H1 (cell line): ENCODE results near the gene AGFG1. TPM values are rescaled to one million over a fixed set of nuclear protein-coding genes. Genes with fewer than 3 reads are reported as not detected.

Experiments
- CTCF ChIA-PET: fragments of 300-600 bp; sonication (Branson Sonifier 250); formaldehyde crosslinking; loops from one replicate; lab custom pipeline; 2021; ENCODE audit not compliant: partially characterized antibody; lab: Charles Lee
- POLR2A ChIA-PET: fragments of 300-600 bp; sonication (Branson Sonifier 250); formaldehyde crosslinking; loops from one replicate; lab custom pipeline; 2021; ENCODE audit warnings: inconsistent platforms; ENCODE audit not compliant: partially characterized antibody; lab: Charles Lee
- DNase-seq, 2 experiments: peaks; one replicate each; pipeline versions ENCODE4 v3.0.0 to v3.0.0-alpha.2; 2010 to 2022; ENCODE audit warnings: low spot score in 2 of 2, low read depth in 1 of 2, mixed read lengths in 1 of 2
- FAIRE-seq: peaks from 2 replicates; lab custom pipeline; 2011; peaks lifted over from hg19 to GRCh38; lab: Jason Lieb, UNC
- H2AFZ ChIP-seq: 2 replicates; pipeline ENCODE4 v1.8.1; 2012; ENCODE audit warnings: low read length, inconsistent platforms
- H2AK5ac ChIP-seq: 2 replicates; pipeline ENCODE4 v1.6.1; 2013; ENCODE audit warnings: low read depth, low read length
- H2BK120ac ChIP-seq: replicated peaks from 2 replicates; pipeline ENCODE3; 2013; ENCODE audit warnings: low read depth, low read length, inconsistent platforms
- H2BK12ac ChIP-seq: 2 replicates; pipeline ENCODE4 v1.6.1; 2013; ENCODE audit warnings: low read depth, low read length
- H2BK15ac ChIP-seq: 2 replicates; pipeline ENCODE4 v1.6.1; 2013; ENCODE audit warnings: low read length
- H2BK20ac ChIP-seq: 2 replicates; pipeline ENCODE4 v1.6.1; 2013; ENCODE audit warnings: low read length
- H2BK5ac ChIP-seq: 2 replicates; pipeline ENCODE4 v1.6.1; 2013; ENCODE audit warnings: low read depth, low read length
- H3K14ac ChIP-seq: 2 replicates; pipeline ENCODE4 v1.6.1; 2013; ENCODE audit warnings: inconsistent platforms; ENCODE audit not compliant: insufficient read length
- H3K18ac ChIP-seq: 2 replicates; pipeline ENCODE4 v1.6.1; 2013; ENCODE audit warnings: low read length; ENCODE audit errors: extremely low read depth
- H3K23ac ChIP-seq: 2 replicates; pipeline ENCODE4 v1.6.1; 2013; ENCODE audit warnings: inconsistent platforms; ENCODE audit not compliant: insufficient read length
- H3K23me2 ChIP-seq: 2 replicates; pipeline ENCODE4 v1.6.1; 2013; ENCODE audit warnings: low read depth, low read length
- H3K27ac ChIP-seq: 2 replicates; pipeline ENCODE4 v1.6.1; 2011; ENCODE audit warnings: low read depth, low read length, inconsistent platforms
- H3K27me3 ChIP-seq, 4 experiments: replicated peaks in 1 of 4; 1 replicate in 1 of 4; 2 replicates in 3 of 4; pipeline versions ENCODE4 v1.6.1 to v1.8.1; 2011 to 2013; ENCODE audit warnings: low read length in 3 of 4, mild to moderate bottlenecking in 3 of 4, inconsistent platforms in 2 of 4, mixed read lengths in 2 of 4, moderate library complexity in 1 of 4; ENCODE audit not compliant: control insufficient read depth in 3 of 4, insufficient read depth in 3 of 4; ENCODE audit errors: extremely low read depth in 1 of 4
- H3K36me3 ChIP-seq, 4 experiments: 2 replicates each; pipeline versions ENCODE4 v1.6.1 to v1.8.1; 2011 to 2013; ENCODE audit warnings: mild to moderate bottlenecking in 4 of 4, low read length in 3 of 4, moderate library complexity in 2 of 4, control low read depth in 1 of 4, inconsistent platforms in 1 of 4; ENCODE audit not compliant: insufficient read depth in 4 of 4, control insufficient read depth in 2 of 4
- H3K4ac ChIP-seq: replicated peaks from 2 replicates; pipeline ENCODE3; 2013; ENCODE audit warnings: low read length, low read depth, mixed read lengths, inconsistent platforms; ENCODE audit not compliant: insufficient read length
- H3K4me1 ChIP-seq, 4 experiments: replicated peaks in 1 of 4; 1 replicate in 1 of 4; 2 replicates in 3 of 4; pipeline versions ENCODE4 v1.6.1 to v1.8.1; 2011 to 2013; ENCODE audit warnings: low read length in 3 of 4, inconsistent platforms in 2 of 4, mixed read lengths in 1 of 4; ENCODE audit not compliant: insufficient read depth in 4 of 4, control insufficient read depth in 3 of 4
- H3K4me2 ChIP-seq, 2 experiments: 2 replicates each; pipeline versions ENCODE4 v1.6.1 to v1.8.1; 2011 to 2013; ENCODE audit warnings: low read depth in 2 of 2, low read length in 2 of 2, control low read depth in 1 of 2, inconsistent platforms in 1 of 2, mild to moderate bottlenecking in 1 of 2; ENCODE audit not compliant: insufficient read depth in 1 of 2
- H3K4me3 ChIP-seq, 4 experiments: fragments of 200-600, 300-600 bp in 1 of 4; sonication (generic), shearing (Covaris generic), sonication (Bioruptor Twin) in 1 of 4; 2 replicates each; pipeline versions ENCODE4 v1.5.1 to v1.8.1; 2011 to 2016; ENCODE audit warnings: low read length in 4 of 4, low read depth in 3 of 4, control low read depth in 2 of 4, inconsistent platforms in 2 of 4, mild to moderate bottlenecking in 2 of 4, mixed read lengths in 1 of 4, moderate library complexity in 1 of 4; ENCODE audit not compliant: insufficient read depth in 2 of 4; ENCODE audit errors: extremely low read depth in 1 of 4
- H3K56ac ChIP-seq: replicated peaks from 2 replicates; pipeline ENCODE3; 2013; ENCODE audit warnings: low read depth, mild to moderate bottlenecking, mixed read lengths, low read length, inconsistent platforms; ENCODE audit not compliant: insufficient read length
- H3K79me1 ChIP-seq: 2 replicates; pipeline ENCODE4 v1.6.1; 2013; ENCODE audit warnings: low read depth, low read length, control low read depth
- H3K79me2 ChIP-seq, 2 experiments: 2 replicates each; pipeline versions ENCODE4 v1.6.1 to v1.8.1; 2012 to 2013; ENCODE audit warnings: low read length in 2 of 2, mild to moderate bottlenecking in 2 of 2, inconsistent platforms in 1 of 2; ENCODE audit not compliant: insufficient read depth in 2 of 2, control insufficient read depth in 1 of 2
- H3K9ac ChIP-seq, 4 experiments: replicated peaks in 1 of 4; 1 replicate in 1 of 4; 2 replicates in 3 of 4; pipeline versions ENCODE4 v1.6.1 to v1.8.1; 2011 to 2013; ENCODE audit warnings: low read depth in 3 of 4, low read length in 3 of 4, control low read depth in 2 of 4, mild to moderate bottlenecking in 2 of 4, moderate library complexity in 2 of 4, inconsistent platforms in 1 of 4; ENCODE audit errors: extremely low read depth in 1 of 4
- H3K9me3 ChIP-seq, 2 experiments: 2 replicates each; pipeline versions ENCODE4 v1.6.1 to v1.8.1; 2012 to 2013; ENCODE audit warnings: mild to moderate bottlenecking in 2 of 2, moderate library complexity in 2 of 2, control low read depth in 1 of 2, inconsistent platforms in 1 of 2, low read depth in 1 of 2, low read length in 1 of 2, mixed read lengths in 1 of 2; ENCODE audit not compliant: insufficient read depth in 2 of 2
- H4K20me1 ChIP-seq, 2 experiments: replicated peaks in 1 of 2; 2 replicates each; pipeline versions ENCODE3 to v1.8.1; 2011 to 2013; ENCODE audit warnings: inconsistent platforms in 2 of 2, low read length in 2 of 2, mild to moderate bottlenecking in 1 of 2; ENCODE audit not compliant: insufficient read depth in 2 of 2, control insufficient read depth in 1 of 2
- H4K5ac ChIP-seq: 2 replicates; pipeline ENCODE4 v1.6.1; 2013; ENCODE audit warnings: low read length, low read depth, mixed read lengths, inconsistent platforms; ENCODE audit not compliant: insufficient read length
- H4K8ac ChIP-seq: 2 replicates; pipeline ENCODE4 v1.8.0; 2013; ENCODE audit warnings: mild to moderate bottlenecking, moderate library complexity, low read length, inconsistent platforms; ENCODE audit not compliant: insufficient read depth; ENCODE audit errors: extremely low read depth
- H4K91ac ChIP-seq: replicated peaks from 2 replicates; pipeline ENCODE3; 2013; ENCODE audit warnings: low read length, mixed read lengths, inconsistent platforms; ENCODE audit not compliant: insufficient read length
- BRCA1 ChIP-seq: IDR thresholded peaks from 2 replicates; pipeline ENCODE4 v1.6.1; 2012; ENCODE audit warnings: low read depth, low read length, improper control_type of control experiment
- EZH2 ChIP-seq: fragments of 200-600 bp; sonication (generic); IDR thresholded peaks from 2 replicates; pipeline ENCODE4 v1.7.1; 2012; ENCODE audit warnings: low read depth, mild to moderate bottlenecking, moderate library complexity, low read length, inconsistent platforms; ENCODE audit not compliant: severe bottlenecking
- FOSL1 ChIP-seq: IDR thresholded peaks from 2 replicates; pipeline ENCODE4 v1.6.1; 2011; ENCODE audit warnings: mild to moderate bottlenecking, low read depth, low read length, moderate library complexity; ENCODE audit not compliant: insufficient read depth
- HDAC6 ChIP-seq: IDR thresholded peaks from one replicate; pipeline ENCODE4 v1.7.1; 2012; ENCODE audit warnings: low read depth, mild to moderate bottlenecking, inconsistent platforms, low read length, moderate library complexity
- MAFK ChIP-seq: IDR thresholded peaks from 2 replicates; pipeline ENCODE4 v1.6.1; 2012; ENCODE audit warnings: low read depth, mild to moderate bottlenecking, improper control_type of control experiment, low read length
- POLR2A ChIP-seq, 2 experiments: IDR thresholded peaks; 1 replicate in 1 of 2; 2 replicates in 1 of 2; pipeline ENCODE4 v1.6.1; 2011; ENCODE audit warnings: low read depth in 2 of 2, low read length in 2 of 2, mild to moderate bottlenecking in 2 of 2; ENCODE audit errors: control extremely low read depth in 1 of 2
- POU5F1 ChIP-seq: IDR thresholded peaks from 2 replicates; pipeline ENCODE4 v1.6.1; 2011; ENCODE audit warnings: low read depth, mild to moderate bottlenecking, low read length, moderate library complexity
- RBBP5 ChIP-seq: IDR thresholded peaks from 2 replicates; pipeline ENCODE4 v1.7.1; 2012; ENCODE audit warnings: low read depth, mild to moderate bottlenecking, inconsistent platforms, low read length, moderate library complexity, borderline replicate concordance
- RNF2 ChIP-seq: fragments of 200-900, 300-1000 bp; sonication (generic); IDR thresholded peaks from 2 replicates; pipeline ENCODE4 v1.7.1; 2016; ENCODE audit warnings: borderline replicate concordance, low read depth, mild to moderate bottlenecking, antibody characterized with exemption, low read length; ENCODE audit not compliant: poor library complexity, severe bottlenecking; ENCODE audit errors: missing control alignments
- SAP30 ChIP-seq: fragments of 300-600 bp; sonication (generic); IDR thresholded peaks from 2 replicates; pipeline ENCODE4 v1.7.1; 2012; ENCODE audit warnings: low read length, moderate library complexity, mild to moderate bottlenecking, inconsistent platforms; ENCODE audit not compliant: insufficient read depth, insufficient replicate concordance
- TAF1 ChIP-seq: IDR thresholded peaks from 2 replicates; pipeline ENCODE4 v1.6.1; 2011; ENCODE audit warnings: mild to moderate bottlenecking, low read depth, low read length
- TCF12 ChIP-seq: IDR thresholded peaks from 2 replicates; pipeline ENCODE4 v1.6.1; 2011; ENCODE audit warnings: low read depth, mild to moderate bottlenecking, low read length
- YY1 ChIP-seq: IDR thresholded peaks from 2 replicates; pipeline ENCODE4 v1.6.1; 2011; ENCODE audit warnings: low read depth, mild to moderate bottlenecking, low read length
- ZNF274 ChIP-seq: IDR thresholded peaks from 2 replicates; pipeline ENCODE4 v1.7.0; 2012; ENCODE audit warnings: low read length, borderline replicate concordance; ENCODE audit errors: extremely low read depth
- WGBS, 2 experiments: shearing (Covaris generic) in 1 of 2; methylation state at CpG; one replicate each; pipeline versions ENCODE4 v1.1.6 to v1.1.7; 2013 to 2015; ENCODE audit warnings: low lambda C conversion rate in 2 of 2, mixed read lengths in 2 of 2, inconsistent platforms in 1 of 2, low coverage in 1 of 2, missing lambda C conversion rate in 1 of 2; ENCODE audit not compliant: insufficient replicate concordance in 2 of 2, insufficient coverage in 1 of 2, insufficient read length in 1 of 2; ENCODE audit errors: extremely low coverage in 1 of 2, missing lambda C conversion rate in 1 of 2; 5-methylcytosine and 5-hydroxymethylcytosine counted together
- polyA plus RNA-seq, 7 experiments: library from polyadenylated mRNA; depleted of rRNA in 3 of 7; stranded (reverse) in 5 of 7; unstranded in 2 of 7; fragments of >200 nt in 5 of 7; fragments of 200-250 nt in 2 of 7; gene quantifications; 1 replicate in 5 of 7; 2 replicates in 1 of 7; 4 replicates in 1 of 7; pipeline versions ENCODE4 v1.2.1 to v1.2.3, GENCODE V29; 2011 to 2013; ENCODE audit warnings: missing spikeins in 2 of 7, mixed read lengths in 2 of 7
- total RNA-seq: library from RNA; stranded (reverse); fragmentation: NEBNext Ultra II Directional; extraction: Animal tissue kit (Norgen Biotek cat#: 25700); gene quantifications from 2 replicates; pipeline ENCODE4 v1.2.1, GENCODE V29; 2021

Gene AGFG1
- total and polyA plus RNA-seq, 2 of the 8 experiments (the other 6 are each of a cell fraction or from before 2014, with no cell fraction given) = 102 to 147 TPM

GRCh38 chr2:227506456-227506855 is 34.5 kb downstream of the AGFG1 start:
- ChIA-PET CTCF (interaction anchor here (0.9 to 1.1 kb wide), 2 partner anchors 14 to 17 kb away, joined by 3 to 4 read pairs; no protein-coding TSS in a partner anchor), POLR2A (interaction anchor here (0.7 kb wide), 1 partner anchor 8 kb away, joined by 3 read pairs; no protein-coding TSS in a partner anchor)
- H3K27me3 ChIP-seq = no peaks in the 10 kb centered on the region
- no peak overlapping the region for H2BK15ac ChIP-seq
- H3K9me3 ChIP-seq = no peaks in the 10 kb centered on the region
- 88% methylated on average over 1 of the region's 1 CpG; no CpG with 5 or more reads in 1 of the 2 experiments for WGBS, 2 experiments
- peaks cover 2% of the 10 kb centered on the region; the same call in 1 of the 2 replicates for H3K23me2 ChIP-seq
- H4K91ac ChIP-seq = no peak overlapping the region
- no peak overlapping the region for H3K4ac ChIP-seq
- H2BK5ac ChIP-seq = no peak overlapping the region
- no peak overlapping the region for H4K5ac ChIP-seq
- peaks cover 0 to 18% (median 5%) of the 10 kb centered on the region in 4 experiments; a peak in 4 of 7 replicates for H3K4me1 ChIP-seq
- H3K36me3 ChIP-seq = no peaks in the 10 kb centered on the region; a peak in 1 of 8 replicates
- H2BK20ac ChIP-seq = no peak overlapping the region
- no peak for DNase-seq
- no peak overlapping the region for H3K23ac ChIP-seq
- H2BK120ac ChIP-seq = no peak overlapping the region
- H3K18ac ChIP-seq = no peak overlapping the region
- H2AFZ ChIP-seq = no peak overlapping the region
- H2AK5ac ChIP-seq = no peak overlapping the region
- no peak overlapping the region for H3K27ac ChIP-seq
- H4K20me1 ChIP-seq = peaks cover 26 to 28% of the 10 kb centered on the region in 2 experiments
- H3K4me2 ChIP-seq = no peak overlapping the region
- H3K4me3 ChIP-seq = no peak overlapping the region
- peak; percentile 7 for FAIRE-seq
- H4K8ac ChIP-seq = no peak overlapping the region
- no peak overlapping the region for H3K14ac ChIP-seq
- no peak overlapping the region for H3K56ac ChIP-seq
- no peaks in the 10 kb centered on the region; the same call in 1 of the 2 replicates for H3K79me1 ChIP-seq
- H3K9ac ChIP-seq = no peak overlapping the region
- peaks cover 8 to 100% of the 10 kb centered on the region in 2 experiments; a peak in 3 of 4 replicates for H3K79me2 ChIP-seq
- H2BK12ac ChIP-seq = no peak overlapping the region
- TF ChIP-seq HDAC6 (no peak), BRCA1 (no peak), YY1 (no peak), RNF2 (no peak), POLR2A (IDR thresholded peaks at IDR 0.05; ENCODE audit: control extremely low read depth in 1 of 2, low read depth in 2 of 2, low read length in 2 of 2) (no peak), POU5F1 (no peak), FOSL1 (no peak), MAFK (no peak), RBBP5 (no peak), TAF1 (no peak), TCF12 (no peak), EZH2 (no peak), ZNF274 (no peak), SAP30 (no peak)
